Activated CD4-positive, alpha-beta memory T cell treated with anti-CD3 and anti-CD28 coated beads, Interleukin-2, amount 10 ng/mL, durations not matched to agents 7 days and 5 days (primary cell): ENCODE data around the gene LGALS9. TPM values are rescaled to one million over a fixed set of nuclear protein-coding genes. Genes with fewer than 3 reads are reported as not detected.
"Not testable (repeated sequence)": the region's sequence is repeated elsewhere in the genome, so short reads cannot be mapped to it uniquely, and the experiment has no call there.

Source experiments
- CTCF ChIA-PET: fragments of 350-600 bp; sonication (Branson Sonifier 250); formaldehyde crosslinking; loops from one replicate; lab custom pipeline; 2021; ENCODE audit warnings: antibody characterized with exemption, inconsistent platforms; lab: Charles Lee
- POLR2A ChIA-PET: fragments of 350-600 bp; sonication (Branson Sonifier 250); formaldehyde crosslinking; loops from one replicate; lab custom pipeline; 2021; ENCODE audit warnings: antibody characterized with exemption; lab: Charles Lee
- DNase-seq: peaks from one replicate; pipeline ENCODE4 v3.0.0-alpha.2; 2020
- H3K27ac Mint-ChIP-seq: one replicate; pipeline ENCODE4 v1.8.0; 2021; ENCODE audit warnings: mild to moderate bottlenecking, mixed read lengths
- H3K27me3 Mint-ChIP-seq: one replicate; pipeline ENCODE4 v1.8.0; 2021; ENCODE audit warnings: mixed read lengths
- H3K36me3 Mint-ChIP-seq: one replicate; pipeline ENCODE4 v1.8.0; 2021; ENCODE audit warnings: low read depth, mixed read lengths
- H3K4me1 Mint-ChIP-seq: one replicate; pipeline ENCODE4 v1.8.0; 2021; ENCODE audit warnings: mixed read lengths
- H3K4me3 Mint-ChIP-seq: one replicate; pipeline ENCODE4 v1.8.0; 2021; ENCODE audit warnings: mild to moderate bottlenecking, mixed read lengths
- H3K9me3 Mint-ChIP-seq: one replicate; pipeline ENCODE4 v1.8.0; 2021; ENCODE audit warnings: mixed read lengths
- total RNA-seq, 2 experiments: library from RNA; stranded (reverse); gene quantifications; one replicate each; pipeline ENCODE4 v1.2.3, GENCODE V29; 2021

Gene LGALS9
- total RNA-seq, 2 experiments from 2014 or later = 238 to 240 TPM

- peaks cover 45% of the 10 kb centered on the region for H3K36me3 Mint-ChIP-seq
- ChIA-PET POLR2A (no interaction called here), CTCF (interaction anchor here (1.6 kb wide), 1 partner anchor 11 kb away, joined by 3 read pairs; no protein-coding TSS in a partner anchor)
- DNase-seq = no peak
- no peaks in the 10 kb centered on the region for H3K9me3 Mint-ChIP-seq
- H3K4me3 Mint-ChIP-seq = no peak overlapping the region
- no peak overlapping the region for H3K27ac Mint-ChIP-seq
- no peaks in the 10 kb centered on the region for H3K27me3 Mint-ChIP-seq
- peaks cover 21% of the 10 kb centered on the region for H3K4me1 Mint-ChIP-seq
Measured at GRCh38 chr17:27621942-27622559, 8.9 kb upstream of the LGALS9 start.

GRCh38 chr17:27622986-27623385 is 8.0 kb upstream of the LGALS9 start:
- DNase-seq = no peak
- H3K27me3 Mint-ChIP-seq = no peaks in the 10 kb centered on the region
- H3K27ac Mint-ChIP-seq = no peak overlapping the region
- ChIA-PET CTCF (interaction anchor here (1.6 kb wide), 1 partner anchor 10 kb away, joined by 3 read pairs; no protein-coding TSS in a partner anchor), POLR2A (no interaction called here)
- peaks cover 39% of the 10 kb centered on the region for H3K36me3 Mint-ChIP-seq
- H3K4me3 Mint-ChIP-seq = no peak overlapping the region
- H3K9me3 Mint-ChIP-seq = no peaks in the 10 kb centered on the region
- H3K4me1 Mint-ChIP-seq = peaks cover 19% of the 10 kb centered on the region

GRCh38 chr17:27623614-27624013 is 7.4 kb upstream of the LGALS9 start:
- H3K9me3 Mint-ChIP-seq = no peaks in the 10 kb centered on the region
- DNase-seq = no peak
- no peak overlapping the region for H3K4me3 Mint-ChIP-seq
- ChIA-PET POLR2A (no interaction called here), CTCF (interaction anchor here (1.1 to 1.6 kb wide), 3 partner anchors 9 to 28 kb away, joined by 3 read pairs; no protein-coding TSS in a partner anchor)
- peaks cover 25% of the 10 kb centered on the region for H3K4me1 Mint-ChIP-seq
- H3K27ac Mint-ChIP-seq = no peak overlapping the region
- H3K27me3 Mint-ChIP-seq = no peaks in the 10 kb centered on the region
- peaks cover 33% of the 10 kb centered on the region for H3K36me3 Mint-ChIP-seq

GRCh38 chr17:27624539-27624938 is 6.4 kb upstream of the LGALS9 start:
- POLR2A ChIA-PET = no interaction called here
- no peaks in the 10 kb centered on the region for H3K9me3 Mint-ChIP-seq
- H3K27me3 Mint-ChIP-seq = no peaks in the 10 kb centered on the region
- no peak for DNase-seq
- no peak overlapping the region for H3K4me3 Mint-ChIP-seq
- no peak overlapping the region for H3K27ac Mint-ChIP-seq
- H3K4me1 Mint-ChIP-seq = peaks cover 32% of the 10 kb centered on the region
- CTCF ChIA-PET = interaction anchor here (1.1 kb wide), 2 partner anchors 25 to 27 kb away, joined by 3 read pairs; no protein-coding TSS in a partner anchor
- H3K36me3 Mint-ChIP-seq = peaks cover 35% of the 10 kb centered on the region

- no peak overlapping the region for H3K27ac Mint-ChIP-seq
- no peaks in the 10 kb centered on the region for H3K9me3 Mint-ChIP-seq
- peaks cover 31% of the 10 kb centered on the region for H3K4me1 Mint-ChIP-seq
- H3K36me3 Mint-ChIP-seq = peaks cover 28% of the 10 kb centered on the region
- ChIA-PET CTCF (no interaction called here), POLR2A (no interaction called here)
- DNase-seq = no peak
- H3K4me3 Mint-ChIP-seq = no peak overlapping the region
- no peaks in the 10 kb centered on the region for H3K27me3 Mint-ChIP-seq
Measured at GRCh38 chr17:27625856-27626255, 5.1 kb upstream of the LGALS9 start.

- DNase-seq = no peak
- no peaks in the 10 kb centered on the region for H3K9me3 Mint-ChIP-seq
- H3K4me1 Mint-ChIP-seq = peaks cover 36% of the 10 kb centered on the region
- no peak overlapping the region for H3K27ac Mint-ChIP-seq
- peaks cover 32% of the 10 kb centered on the region for H3K36me3 Mint-ChIP-seq
- H3K4me3 Mint-ChIP-seq = no peak overlapping the region
- H3K27me3 Mint-ChIP-seq = no peaks in the 10 kb centered on the region
- ChIA-PET POLR2A (no interaction called here), CTCF (interaction anchor here (0.8 kb wide), 1 partner anchor 27 kb away, joined by 3 read pairs; no protein-coding TSS in a partner anchor)
Measured at GRCh38 chr17:27627514-27627913, 3.5 kb upstream of the LGALS9 start.

GRCh38 chr17:27628376-27628775 is 2.6 kb upstream of the LGALS9 start:
- Mint-ChIP-seq H3K27me3 (no peaks in the 10 kb centered on the region), H3K9me3 (no peaks in the 10 kb centered on the region), H3K4me1 (peaks cover 45% of the 10 kb centered on the region), H3K4me3 (no peak overlapping the region), H3K27ac (no peak overlapping the region), H3K36me3 (peaks cover 33% of the 10 kb centered on the region)
- ChIA-PET CTCF (interaction anchor here (0.8 kb wide), 1 partner anchor 26 kb away, joined by 3 read pairs; no protein-coding TSS in a partner anchor), POLR2A (interaction anchor here (1.0 kb wide), 1 partner anchor 21 kb away, joined by 4 read pairs; no protein-coding TSS in a partner anchor)
- no peak for DNase-seq

- POLR2A ChIA-PET = interaction anchor here (1.0 kb wide), 1 partner anchor 22 kb away, joined by 4 read pairs; no protein-coding TSS in a partner anchor
- H3K27me3 Mint-ChIP-seq, H3K4me3 Mint-ChIP-seq, DNase-seq, CTCF ChIA-PET, H3K9me3 Mint-ChIP-seq: not testable (repeated sequence)
- peak overlapping the region; percentile 2 for H3K27ac Mint-ChIP-seq
- H3K4me1 Mint-ChIP-seq = peaks cover 53% of the 10 kb centered on the region
- peaks cover 34% of the 10 kb centered on the region for H3K36me3 Mint-ChIP-seq
Measured at GRCh38 chr17:27629260-27629659, 1.7 kb upstream of the LGALS9 start.

- peak overlapping the region; percentile 92 for H3K27ac Mint-ChIP-seq
- ChIA-PET POLR2A (interaction anchor here (0.7 to 1.8 kb wide), 4 partner anchors 9 to 338 kb away, joined by 3 to 5 read pairs (median 3); partner anchors contain the start of gene WSB1), CTCF (interaction anchor here (1.0 to 1.7 kb wide), 3 partner anchors 23 to 129 kb away, joined by 3 to 6 read pairs (median 4); no protein-coding TSS in a partner anchor)
- no peaks in the 10 kb centered on the region for H3K27me3 Mint-ChIP-seq
- peak; percentile 33 for DNase-seq
- H3K4me3 Mint-ChIP-seq = peak overlapping the region; percentile 99
- H3K9me3 Mint-ChIP-seq = no peaks in the 10 kb centered on the region
- peaks cover 37% of the 10 kb centered on the region for H3K36me3 Mint-ChIP-seq
- peaks cover 66% of the 10 kb centered on the region for H3K4me1 Mint-ChIP-seq
Measured at GRCh38 chr17:27631411-27631760, 398 bp downstream of the LGALS9 start.

GRCh38 chr17:27631897-27632725 is 1.1 kb downstream of the LGALS9 start:
- Mint-ChIP-seq H3K4me3 (peak overlapping the region; percentile 99), H3K9me3 (no peaks in the 10 kb centered on the region), H3K27me3 (no peaks in the 10 kb centered on the region), H3K36me3 (peaks cover 41% of the 10 kb centered on the region), H3K4me1 (peaks cover 68% of the 10 kb centered on the region), H3K27ac (peak overlapping the region; percentile 92)
- CTCF ChIA-PET = interaction anchor here (0.6 to 2.1 kb wide), 8 partner anchors 9 to 804 kb away, joined by 3 to 7 read pairs (median 4); no protein-coding TSS in a partner anchor
- POLR2A ChIA-PET = interaction anchor here (1.1 to 1.8 kb wide), 4 partner anchors 16 to 338 kb away, joined by 3 to 5 read pairs (median 3); partner anchors contain the start of gene WSB1
- no peak for DNase-seq

- Mint-ChIP-seq H3K4me3 (peak overlapping the region; percentile 99), H3K36me3 (peaks cover 44% of the 10 kb centered on the region), H3K4me1 (peaks cover 68% of the 10 kb centered on the region), H3K27ac (peak overlapping the region; percentile 26)
- not testable (repeated sequence) for H3K27me3 Mint-ChIP-seq, DNase-seq, H3K9me3 Mint-ChIP-seq
- ChIA-PET CTCF (interaction anchor here (0.6 to 2.1 kb wide), 6 partner anchors 10 to 804 kb away, joined by 3 to 7 read pairs (median 4); no protein-coding TSS in a partner anchor), POLR2A (interaction anchor here (1.1 to 1.3 kb wide), 2 partner anchors 18 to 27 kb away, joined by 3 read pairs; no protein-coding TSS in a partner anchor)
Measured at GRCh38 chr17:27632766-27633165, 1.8 kb downstream of the LGALS9 start.

- DNase-seq = no peak
- H3K27ac Mint-ChIP-seq = peak overlapping the region; percentile 26
- H3K27me3 Mint-ChIP-seq = no peaks in the 10 kb centered on the region
- peak overlapping the region; percentile 56 for H3K4me3 Mint-ChIP-seq
- H3K9me3 Mint-ChIP-seq = no peaks in the 10 kb centered on the region
- H3K4me1 Mint-ChIP-seq = peaks cover 63% of the 10 kb centered on the region
- ChIA-PET CTCF (interaction anchor here (0.6 to 2.1 kb wide), 6 partner anchors 10 to 397 kb away, joined by 3 to 7 read pairs (median 3); no protein-coding TSS in a partner anchor), POLR2A (no interaction called here)
- H3K36me3 Mint-ChIP-seq = peaks cover 44% of the 10 kb centered on the region
Measured at GRCh38 chr17:27633312-27634025, 2.5 kb downstream of the LGALS9 start.
